PC-9 (cell line): Measurements from ENCODE around the gene MAEA.

Source experiments
- EZH2 ChIP-seq: fragments of 200-600 bp; sonication (generic); IDR thresholded peaks from 2 replicates; pipeline ENCODE4 v1.8.0; 2017; ENCODE audit warnings: antibody characterized with exemption, low read depth
- TF ChIP-seq, protein P1 (sequence below): fragments of 200-600 bp; sonication (generic); conservative IDR thresholded peaks from 2 replicates; pipeline ENCODE4 v1.6.1; 2017; ENCODE audit warnings: mixed run types, antibody characterized with exemption, mild to moderate bottlenecking, moderate library complexity

DNA sequence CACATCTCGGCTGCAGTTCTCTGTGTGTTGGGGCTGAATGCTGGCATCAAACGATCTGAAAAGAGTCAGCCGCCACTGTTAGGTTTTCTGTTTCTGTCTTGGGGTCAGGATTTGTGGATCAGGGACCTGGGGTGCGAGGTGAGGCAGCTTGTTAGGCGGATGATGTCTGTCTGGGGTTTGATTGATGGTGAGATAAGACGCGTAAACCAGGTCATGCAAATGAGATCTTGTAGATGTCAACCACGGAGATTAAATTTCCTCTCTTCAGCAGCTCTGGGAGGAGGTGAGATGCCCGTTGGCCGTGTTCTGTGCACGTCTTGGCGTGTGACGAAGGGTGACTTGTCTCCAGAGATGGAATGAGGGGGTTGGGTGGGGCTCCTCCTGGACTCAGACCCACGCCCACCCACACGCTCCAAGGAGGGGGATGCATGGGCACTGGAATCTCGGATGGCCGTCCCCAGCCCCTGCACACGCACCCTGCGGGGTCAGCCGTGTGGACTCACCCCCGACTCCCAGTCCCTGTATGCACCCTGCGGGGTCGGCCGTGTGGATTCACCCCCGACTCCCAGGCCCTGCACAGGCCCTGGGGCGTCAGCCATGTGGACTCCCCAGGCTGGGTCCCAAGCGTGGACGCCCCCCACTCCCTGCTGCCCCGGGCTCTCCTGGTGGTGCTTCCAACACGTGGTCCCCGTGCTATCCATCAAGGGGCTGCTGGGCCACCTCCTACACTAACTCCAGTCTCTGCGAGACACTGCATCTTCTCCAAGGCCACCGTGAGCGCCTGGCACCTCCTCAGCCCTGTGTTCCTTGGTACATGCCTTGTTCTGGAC, 41.3 kb downstream of the MAEA start:
- TF ChIP-seq, protein P1, sequence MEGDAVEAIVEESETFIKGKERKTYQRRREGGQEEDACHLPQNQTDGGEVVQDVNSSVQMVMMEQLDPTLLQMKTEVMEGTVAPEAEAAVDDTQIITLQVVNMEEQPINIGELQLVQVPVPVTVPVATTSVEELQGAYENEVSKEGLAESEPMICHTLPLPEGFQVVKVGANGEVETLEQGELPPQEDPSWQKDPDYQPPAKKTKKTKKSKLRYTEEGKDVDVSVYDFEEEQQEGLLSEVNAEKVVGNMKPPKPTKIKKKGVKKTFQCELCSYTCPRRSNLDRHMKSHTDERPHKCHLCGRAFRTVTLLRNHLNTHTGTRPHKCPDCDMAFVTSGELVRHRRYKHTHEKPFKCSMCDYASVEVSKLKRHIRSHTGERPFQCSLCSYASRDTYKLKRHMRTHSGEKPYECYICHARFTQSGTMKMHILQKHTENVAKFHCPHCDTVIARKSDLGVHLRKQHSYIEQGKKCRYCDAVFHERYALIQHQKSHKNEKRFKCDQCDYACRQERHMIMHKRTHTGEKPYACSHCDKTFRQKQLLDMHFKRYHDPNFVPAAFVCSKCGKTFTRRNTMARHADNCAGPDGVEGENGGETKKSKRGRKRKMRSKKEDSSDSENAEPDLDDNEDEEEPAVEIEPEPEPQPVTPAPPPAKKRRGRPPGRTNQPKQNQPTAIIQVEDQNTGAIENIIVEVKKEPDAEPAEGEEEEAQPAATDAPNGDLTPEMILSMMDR, result no peak
- TF ChIP-seq EZH2, result no peak
